Fibroblast of the aortic adventitia (primary cell): ENCODE measurements around the gene GAB1. TPM values are rescaled to one million over a fixed set of nuclear protein-coding genes. Genes with fewer than 3 reads are reported as not detected.
A peak's percentile ranks its signal among the peaks of the same experiment; 100 is the strongest.

ENCODE experiments used
- DNase-seq: peaks from one replicate; pipeline ENCODE4 v3.0.0-alpha.2; 2010; ENCODE audit warnings: low read depth
- H3K4me3 ChIP-seq: 2 replicates; pipeline ENCODE4 v1.5.1; 2011; ENCODE audit warnings: low read depth, mild to moderate bottlenecking, control low read depth, low read length, moderate library complexity
- CTCF ChIP-seq: IDR thresholded peaks from 2 replicates; pipeline ENCODE4 v1.5.1; 2011; ENCODE audit warnings: mild to moderate bottlenecking, low read length, control low read depth, inconsistent platforms; ENCODE audit not compliant: insufficient read depth
- total RNA-seq: library from RNA; depleted of rRNA; stranded (reverse); fragments of >200 nt; gene quantifications from 2 replicates; pipeline ENCODE4 v1.2.3, GENCODE V29; 2012; ENCODE audit warnings: low replicate concordance

GAB1 gene
- total RNA-seq, 1 donor, result 22.8 TPM

DNA sequence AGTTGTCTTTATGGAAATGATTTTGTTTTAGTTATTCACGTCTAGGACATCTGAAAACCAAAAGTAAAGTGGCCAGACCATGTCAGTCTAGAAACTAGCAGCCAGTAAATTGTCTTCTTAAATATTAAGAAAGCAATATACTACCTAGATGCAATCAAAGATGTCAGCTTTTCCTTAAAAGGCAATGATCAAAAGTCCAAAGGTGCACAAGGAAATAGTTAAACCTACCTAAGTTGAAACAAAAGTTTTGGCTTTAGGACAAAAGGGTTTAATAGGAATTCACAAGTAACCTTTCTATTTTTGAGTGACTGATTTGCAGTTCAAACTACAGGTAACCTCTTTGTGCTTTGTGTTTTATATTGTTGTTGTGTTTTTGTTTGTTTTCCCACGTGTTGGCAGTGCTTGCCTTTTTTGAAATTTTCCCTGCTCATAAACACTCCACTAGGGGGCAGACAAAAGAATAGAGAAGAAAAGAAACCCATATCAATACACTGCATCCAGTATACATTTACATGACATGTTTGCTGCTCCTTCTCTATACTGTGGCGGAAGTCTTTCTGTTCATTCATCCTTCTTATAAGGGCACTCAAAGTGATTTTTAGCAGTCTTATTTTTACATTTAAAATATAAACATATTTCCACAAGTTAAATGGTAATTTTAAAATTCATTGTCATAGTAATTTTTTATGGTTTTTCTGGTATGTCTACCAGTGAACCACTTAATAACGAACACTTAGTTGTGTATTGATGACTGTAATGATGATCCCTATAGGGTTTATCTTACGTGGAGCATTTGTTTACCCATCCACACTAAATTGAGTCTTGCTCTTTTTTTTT is 62.7 kb downstream of the GAB1 start:
- no peak overlapping the region for H3K4me3 ChIP-seq
- DNase-seq, result peak; percentile 37
- TF ChIP-seq CTCF, result peak; percentile 71

DNA sequence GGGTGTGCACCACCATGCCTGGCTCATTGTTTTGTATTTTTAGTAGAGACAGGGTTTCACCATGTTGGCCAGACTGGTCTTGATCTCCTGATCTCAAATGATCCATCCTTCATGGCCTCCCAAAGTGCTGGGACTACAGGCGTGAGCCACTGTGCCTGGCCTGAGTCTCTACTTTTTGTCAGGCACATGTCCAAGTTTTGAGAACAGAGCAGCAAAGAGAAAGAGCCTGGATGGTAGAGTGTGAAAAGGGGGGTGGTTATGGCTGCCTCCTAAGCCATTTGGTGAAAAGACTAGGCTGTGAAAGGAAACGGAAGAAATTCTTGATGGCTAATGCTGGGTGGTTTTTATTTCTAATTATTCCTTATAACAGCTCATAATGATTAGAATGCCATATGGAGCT is 63.4 kb downstream of the GAB1 start:
- no peak for TF ChIP-seq CTCF
- no peak overlapping the region for H3K4me3 ChIP-seq
- DNase-seq, result no peak

DNA sequence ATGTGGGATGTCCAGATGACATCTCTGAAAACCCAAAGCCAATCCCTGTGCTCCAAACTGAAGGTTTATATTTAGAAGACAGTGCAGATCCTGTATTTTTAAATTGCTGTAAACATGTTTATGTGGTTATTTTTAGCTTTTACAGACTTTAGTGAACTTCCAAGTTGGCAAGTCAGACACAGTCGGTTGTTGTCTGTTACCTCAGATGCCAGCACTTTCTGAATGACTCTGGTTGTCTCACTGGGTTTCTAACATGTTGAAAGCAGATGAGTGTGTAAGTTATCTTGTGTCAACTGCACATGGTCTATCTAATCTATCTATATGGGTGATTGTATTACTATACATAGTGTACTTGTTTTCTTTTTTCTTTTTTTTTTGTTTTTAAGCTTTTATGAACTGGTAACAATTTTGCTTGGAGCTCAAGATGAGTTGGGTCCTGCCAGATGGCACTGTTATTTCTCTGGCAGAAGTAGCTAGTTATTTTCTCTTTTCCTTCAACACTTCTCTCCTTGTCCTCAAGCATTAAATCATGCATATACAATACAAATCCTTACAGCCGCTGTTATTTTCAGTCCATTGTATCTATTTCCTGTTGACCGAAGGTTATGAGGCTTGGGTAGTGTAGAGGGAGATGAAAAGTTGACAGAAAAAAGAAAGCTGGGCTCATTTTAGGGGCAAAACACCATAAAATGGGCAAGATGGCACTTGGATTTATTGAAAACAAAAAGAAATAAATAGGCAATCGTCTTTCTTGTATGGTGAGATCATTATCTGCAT is 66.3 kb downstream of the GAB1 start:
- H3K4me3 ChIP-seq, result no peak overlapping the region
- TF ChIP-seq CTCF, result no peak
- no peak for DNase-seq

DNA sequence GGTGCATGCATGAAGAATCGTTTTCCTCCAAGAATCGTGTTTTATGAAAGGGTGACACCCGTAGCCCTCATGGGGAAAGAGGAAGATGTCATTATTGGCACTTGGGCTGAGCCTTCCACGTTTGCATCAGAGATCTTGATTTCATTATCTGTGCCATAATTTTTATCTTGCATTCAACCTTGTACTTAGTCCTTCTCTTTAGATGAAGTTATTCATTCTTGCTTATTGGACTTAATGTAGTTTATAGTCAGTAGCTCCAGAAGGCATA is 66.8 kb downstream of the GAB1 start:
- TF ChIP-seq CTCF, result no peak
- DNase-seq, result no peak
- H3K4me3 ChIP-seq, result no peak overlapping the region

DNA sequence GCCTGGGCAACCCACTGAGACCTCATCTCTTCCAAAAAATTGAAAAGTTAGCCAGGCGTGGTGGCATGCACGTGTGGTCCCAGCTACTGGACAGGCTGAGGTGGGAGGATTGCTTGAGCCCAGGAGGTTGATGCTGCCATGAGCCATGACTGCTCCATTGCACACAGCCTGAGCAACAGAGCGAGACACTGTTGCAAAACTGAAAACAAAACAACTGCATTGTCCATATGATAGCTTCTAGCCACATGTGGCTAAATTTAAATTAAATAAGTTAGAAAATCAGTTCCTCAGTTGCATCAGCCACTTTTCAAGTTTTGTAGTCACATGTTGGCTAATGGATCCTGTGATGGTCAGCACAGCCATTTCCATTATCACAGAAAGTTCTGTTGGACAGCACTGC is 67.9 kb downstream of the GAB1 start:
- DNase-seq, result no peak

DNA sequence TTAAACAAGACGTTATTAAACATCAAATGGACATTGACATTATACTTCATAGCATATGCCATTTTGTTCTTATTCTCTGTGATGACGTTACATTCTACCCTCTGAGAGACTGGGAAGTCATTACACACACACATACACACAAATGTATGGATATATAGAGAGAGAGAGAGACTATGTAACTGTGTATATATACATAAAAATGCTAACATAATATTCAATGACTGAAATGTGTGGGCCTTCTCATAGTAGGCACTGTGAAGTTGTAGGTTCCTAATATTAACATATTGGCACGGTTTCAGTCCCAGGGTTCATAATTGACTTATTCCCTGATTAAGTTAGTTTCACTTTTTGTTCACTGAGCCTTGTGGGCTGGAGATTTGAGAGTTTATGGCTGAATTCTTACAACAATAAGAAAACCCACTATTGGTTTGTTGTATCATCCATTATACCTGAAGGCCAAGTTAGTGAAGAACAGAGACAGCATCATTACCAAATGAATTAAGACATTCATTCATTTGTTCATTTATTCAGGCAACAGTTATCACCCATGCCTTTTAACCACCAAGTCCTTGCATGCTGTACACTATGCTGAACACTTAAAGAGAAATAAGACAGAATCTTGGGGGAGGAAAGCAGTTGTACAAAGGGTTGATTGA is 68.5 kb downstream of the GAB1 start:
- H3K4me3 ChIP-seq, result no peak overlapping the region
- DNase-seq, result no peak
- TF ChIP-seq CTCF, result no peak

More for the DNA sequence above, 67.9 kb downstream of the GAB1 start:
- no peak for TF ChIP-seq CTCF
- H3K4me3 ChIP-seq, result no peak overlapping the region
